ENCODE data around the gene MAFF. TPM values are rescaled to one million over a fixed set of nuclear protein-coding genes. Genes with fewer than 3 reads are reported as not detected.
"Not testable (repeated sequence)": the region's sequence is repeated elsewhere in the genome, so short reads cannot be mapped to it uniquely, and the experiment has no call there.

The MAFF gene
- total RNA-seq (2014; rRNA removed; shearing (Covaris generic)): 3.2 and 3.6 TPM in 2 replicates

DNA sequence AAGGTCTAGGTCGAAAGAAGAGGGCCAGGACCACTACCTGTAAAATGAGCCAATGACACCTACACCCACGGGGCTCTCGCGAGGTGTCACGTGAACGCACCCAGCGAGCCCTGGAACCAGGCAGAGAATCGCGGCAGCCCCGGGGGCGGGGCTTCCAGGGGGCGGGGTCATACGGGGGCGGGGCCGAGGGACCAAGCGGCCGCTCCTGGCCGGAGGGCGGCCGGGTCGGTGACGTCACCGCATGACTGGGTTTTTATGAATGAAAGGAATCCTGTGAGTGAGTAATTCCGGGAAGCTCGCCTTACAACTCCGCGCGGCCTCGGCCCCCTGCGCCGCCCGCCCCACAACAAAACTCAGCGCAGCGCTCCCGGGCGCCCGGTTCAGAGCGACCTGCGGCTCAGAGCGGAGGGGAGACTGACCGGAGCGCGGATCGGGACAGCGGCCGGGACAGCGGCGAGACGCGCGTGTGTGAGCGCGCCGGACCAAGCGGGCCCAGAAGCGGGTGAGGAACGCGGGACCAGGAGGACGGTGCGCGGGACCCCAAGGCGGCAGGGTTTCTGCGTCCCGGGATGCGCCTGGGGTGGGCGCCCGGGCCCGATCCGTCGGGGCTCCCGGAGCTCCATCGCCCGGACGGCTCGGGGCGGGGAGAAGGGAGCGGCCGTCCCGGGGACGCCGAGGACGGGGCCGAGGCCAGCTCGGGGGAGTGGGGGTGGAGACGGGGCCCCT is at the start of gene MAFF:
MAFF (plus strand) TSS at position 284 of the 726 bp plus-strand sequence. CDS start 11,860 bp downstream, outside the sequence.
- no peaks in the 10 kb centered on the region for H3K27me3 ChIP-seq
- no peaks in the 10 kb centered on the region for H3K36me3 ChIP-seq
- H3K27ac ChIP-seq: peak within 1 kb of the TSS; percentile 79
- H3K9me3 ChIP-seq (replicated peaks): no peaks in the 10 kb centered on the region
- peak; percentile 95 for DNase-seq
- H3K4me1 ChIP-seq: 0 out of 2 replicates have a peak, but pooled peaks cover 4% of the 10 kb centered on the region
- peak within 1 kb of the TSS; percentile 87 for H3K4me3 ChIP-seq

DNA sequence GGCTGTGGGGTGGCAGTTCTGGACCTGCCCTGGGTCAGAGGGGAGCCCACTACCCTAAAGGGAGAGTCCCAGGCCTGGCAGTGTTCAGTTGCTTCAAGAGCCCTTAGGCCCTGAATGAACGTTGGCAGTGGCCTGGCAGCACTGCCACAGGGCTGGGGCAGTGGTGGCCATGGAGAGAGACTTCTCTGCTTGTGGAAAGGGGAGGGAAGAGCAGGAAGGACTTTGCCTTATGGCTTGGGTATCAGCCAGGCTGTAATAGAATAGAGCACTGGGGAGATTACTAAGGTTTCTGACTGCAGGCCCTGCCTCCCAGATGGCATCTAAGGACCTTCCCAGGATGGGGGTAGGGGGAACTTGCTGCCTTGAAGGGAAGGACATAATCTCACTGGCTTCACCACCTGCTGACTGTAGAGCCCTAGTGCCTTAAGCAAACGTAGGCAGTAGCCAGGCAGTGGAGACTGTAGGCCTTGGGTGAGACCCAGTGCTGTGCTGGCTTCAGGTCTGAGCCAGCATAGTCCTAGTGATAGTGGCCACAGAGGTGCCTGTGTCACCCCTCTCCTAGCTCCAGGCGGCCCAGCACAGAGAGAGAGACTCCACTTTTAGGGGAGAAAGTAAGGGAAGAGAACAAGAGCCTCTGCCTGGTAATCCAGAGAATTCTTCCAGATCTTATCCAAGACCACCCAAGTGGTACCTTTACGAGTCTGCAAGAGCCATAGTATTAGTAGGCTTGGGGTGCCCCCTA is 47.8 kb upstream of the MAFF start:
- Histone ChIP-seq H3K4me3 (no peak overlapping the region), H3K27ac (no peak overlapping the region), H3K27me3 (no peaks in the 10 kb centered on the region), H3K4me1 (peaks cover 7% of the 10 kb centered on the region; the same call in 1 of the 2 replicates), H3K36me3 (no peaks in the 10 kb centered on the region), H3K9me3 (replicated peaks) (no peaks in the 10 kb centered on the region)
- DNase-seq: peak; percentile 66 to 73

DNA sequence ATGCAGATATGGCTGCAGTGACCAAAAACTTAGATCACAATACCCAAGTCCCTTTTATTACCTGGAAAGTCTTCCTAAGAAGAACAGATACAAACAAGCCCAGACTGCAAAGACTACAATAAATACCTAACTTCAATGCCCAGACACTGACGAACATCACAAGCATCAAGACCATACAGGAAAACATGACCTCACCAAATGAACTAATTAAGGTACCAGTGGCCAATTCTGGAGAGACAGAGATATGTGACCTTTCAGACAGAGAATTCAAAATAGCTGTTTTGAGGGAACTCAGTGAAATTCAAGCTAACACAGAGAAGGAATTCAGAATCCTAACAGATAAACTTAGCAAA is 47.3 kb upstream of the MAFF start:
- not testable (repeated sequence) for H3K27ac ChIP-seq; H3K36me3 ChIP-seq; DNase-seq; H3K9me3 ChIP-seq (replicated peaks); H3K4me1 ChIP-seq; H3K27me3 ChIP-seq; H3K4me3 ChIP-seq

DNA sequence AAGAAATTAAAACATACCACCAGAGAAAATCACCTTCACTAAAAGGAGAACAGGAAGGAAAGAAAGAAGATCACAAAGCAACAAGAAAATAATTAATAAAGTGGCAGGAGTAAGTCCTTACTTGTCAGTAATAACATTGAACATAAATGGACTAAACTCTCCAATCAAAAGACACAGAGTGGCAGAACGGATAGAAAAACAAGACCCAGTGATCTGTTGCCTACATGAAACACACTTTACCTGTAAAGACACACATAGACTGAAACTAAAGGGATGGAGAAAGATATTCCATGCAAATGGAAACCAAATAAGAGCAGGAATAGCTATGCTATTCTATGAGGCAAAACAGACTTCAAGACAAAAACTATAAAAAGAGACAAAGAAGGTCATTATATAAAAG is 46.1 kb upstream of the MAFF start:
- Histone ChIP-seq H3K36me3 (no peaks in the 10 kb centered on the region), H3K27ac (no peak overlapping the region), H3K4me3 (no peak overlapping the region), H3K4me1 (peaks cover 7% of the 10 kb centered on the region; the same call in 1 of the 2 replicates), H3K27me3 (no peaks in the 10 kb centered on the region), H3K9me3 (replicated peaks) (no peaks in the 10 kb centered on the region)
- DNase-seq: no peak

DNA sequence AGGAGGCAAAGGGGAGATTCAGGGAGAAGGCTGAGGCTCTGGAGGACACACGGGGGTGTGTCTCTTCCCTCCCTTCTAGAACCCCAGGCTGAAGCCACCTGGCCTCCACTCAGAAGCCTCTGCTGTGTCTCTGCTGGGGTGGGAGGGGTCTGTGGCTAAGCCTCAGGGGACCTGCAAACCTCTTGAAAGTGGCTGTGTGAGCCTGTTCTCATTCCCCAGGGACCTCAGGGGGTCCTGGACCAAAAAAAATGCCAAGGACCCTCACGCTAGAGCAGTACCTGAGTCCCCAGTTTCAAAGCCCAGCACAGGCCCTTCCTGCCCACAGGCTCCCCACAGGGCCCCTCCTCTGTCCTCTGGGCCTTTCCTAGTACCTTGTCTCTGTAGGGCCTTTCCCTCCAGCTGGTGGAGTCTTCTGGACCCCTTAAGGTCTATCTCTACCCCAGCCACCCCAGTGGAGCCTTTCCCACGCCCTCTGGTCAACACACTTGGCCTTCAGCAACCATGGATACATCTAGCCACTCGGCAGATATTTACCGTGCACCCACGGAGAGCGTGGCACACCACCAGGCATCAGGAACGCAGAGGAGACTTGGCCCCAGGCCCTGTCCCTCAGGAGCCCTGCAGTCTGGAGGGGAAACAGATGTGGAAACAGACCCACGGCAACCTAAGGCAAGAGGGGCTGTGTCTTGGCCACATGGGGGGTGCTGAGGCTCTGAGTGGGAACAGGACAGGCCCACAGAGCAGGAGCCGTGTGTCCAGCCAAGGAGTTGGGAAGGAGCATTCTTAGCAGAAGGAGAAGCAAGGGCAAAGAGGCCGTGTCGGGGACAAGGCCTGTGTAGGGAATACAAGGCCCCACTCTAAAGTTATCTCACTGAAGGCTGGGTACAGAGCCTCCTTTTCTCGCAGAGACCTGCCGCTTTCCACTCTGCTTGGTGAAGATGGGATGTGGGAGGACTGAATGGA is 38.6 kb upstream of the MAFF start:
- no peak overlapping the region for H3K4me3 ChIP-seq
- no peak for DNase-seq
- no peaks in the 10 kb centered on the region for H3K27me3 ChIP-seq
- no peaks in the 10 kb centered on the region for H3K9me3 ChIP-seq (replicated peaks)
- H3K36me3 ChIP-seq: no peaks in the 10 kb centered on the region
- no peak overlapping the region for H3K27ac ChIP-seq
- H3K4me1 ChIP-seq: no peaks in the 10 kb centered on the region

DNA sequence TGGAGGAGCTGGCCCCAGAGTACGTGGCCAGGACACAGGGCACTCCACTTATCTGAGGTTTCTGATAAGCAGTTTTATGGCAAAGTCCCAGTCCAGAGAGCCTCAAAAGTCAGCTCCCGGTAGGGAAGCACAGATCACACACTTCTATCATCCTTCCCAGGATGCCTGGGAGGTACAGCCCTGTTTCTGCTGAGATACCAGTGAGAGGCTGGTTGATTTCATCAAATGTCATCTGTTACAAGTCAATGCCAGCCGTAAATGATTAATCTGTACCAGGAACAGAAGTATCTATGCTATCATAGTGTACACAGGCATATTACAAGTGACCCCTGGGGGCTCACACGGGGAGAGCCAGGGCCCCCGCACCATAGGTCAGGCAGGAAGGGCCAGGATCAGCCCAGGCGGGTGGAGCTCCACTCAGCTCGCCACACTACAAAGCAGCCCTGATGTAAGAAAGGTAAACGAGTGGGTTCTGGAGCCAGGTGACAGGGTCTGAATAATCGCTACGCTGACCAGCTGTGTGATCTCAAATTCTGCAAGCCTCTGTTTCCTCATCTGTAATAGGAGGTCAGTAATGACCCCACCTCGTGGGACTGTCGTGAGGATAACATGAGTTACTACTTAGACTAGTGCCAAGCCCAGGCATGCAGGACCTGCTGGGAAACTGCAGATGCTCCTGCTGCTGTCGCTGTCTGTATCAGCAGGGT is 37.8 kb upstream of the MAFF start:
- no peaks in the 10 kb centered on the region for H3K27me3 ChIP-seq
- no peaks in the 10 kb centered on the region for H3K4me1 ChIP-seq
- no peaks in the 10 kb centered on the region for H3K9me3 ChIP-seq (replicated peaks)
- no peaks in the 10 kb centered on the region for H3K36me3 ChIP-seq
- H3K27ac ChIP-seq: no peak overlapping the region
- no peak for DNase-seq
- H3K4me3 ChIP-seq: no peak overlapping the region

DNA sequence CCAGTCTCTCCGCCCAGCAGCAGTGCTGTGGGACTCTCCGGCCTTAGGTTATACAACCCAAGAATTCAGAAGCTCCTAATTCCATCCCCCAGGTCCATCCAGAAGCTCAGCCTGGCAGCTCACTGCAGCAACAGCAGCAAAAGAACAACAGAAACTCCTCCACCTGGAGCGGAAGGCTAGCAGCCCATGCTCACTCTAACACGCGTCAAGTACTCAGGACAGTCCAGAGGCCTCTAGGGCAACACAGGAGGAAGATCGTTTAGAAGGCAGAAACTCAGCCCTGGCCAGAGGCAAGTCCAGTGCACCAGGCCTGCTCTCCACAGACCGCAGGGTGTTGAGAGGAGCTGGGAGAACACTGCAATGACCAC is 37.3 kb upstream of the MAFF start:
- no peak for DNase-seq
- Histone ChIP-seq H3K36me3 (no peaks in the 10 kb centered on the region), H3K27me3 (no peaks in the 10 kb centered on the region), H3K4me1 (no peaks in the 10 kb centered on the region), H3K4me3 (no peak overlapping the region), H3K9me3 (replicated peaks) (no peaks in the 10 kb centered on the region), H3K27ac (no peak overlapping the region)

DNA sequence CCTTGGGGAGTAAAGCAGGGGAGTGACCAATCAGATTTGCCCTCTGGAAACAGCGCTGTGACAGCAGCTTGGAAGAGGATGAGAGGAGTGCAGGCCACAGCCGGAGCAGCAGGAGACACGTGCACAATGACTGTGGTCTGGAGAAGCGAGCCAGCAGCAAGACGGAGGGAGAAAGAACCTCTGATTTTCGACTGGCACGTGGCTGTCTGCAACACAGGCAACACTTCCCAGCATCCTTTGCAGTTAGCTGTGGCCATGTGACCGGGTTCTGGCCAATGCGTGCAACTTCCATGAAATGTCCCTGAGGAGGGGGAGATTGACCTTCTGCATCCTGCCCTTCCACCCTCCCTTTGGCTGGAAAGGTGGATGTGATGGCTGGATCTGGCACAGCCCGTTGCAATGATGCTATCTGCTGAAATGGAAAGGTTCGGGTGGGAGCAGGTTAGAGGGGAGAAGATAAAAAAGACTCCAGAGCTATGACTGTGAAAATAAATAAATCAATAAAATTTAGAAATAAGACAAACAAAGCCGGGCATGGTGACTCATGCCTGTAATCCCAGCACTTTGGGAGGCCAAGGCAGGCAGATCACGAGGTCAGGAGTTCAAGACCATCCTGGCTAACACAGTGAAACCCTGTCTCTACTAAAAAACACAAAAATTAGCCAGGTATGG is 35.7 kb upstream of the MAFF start:
- no peak for DNase-seq
- H3K27ac ChIP-seq: no peak overlapping the region
- no peaks in the 10 kb centered on the region for H3K36me3 ChIP-seq
- no peak overlapping the region for H3K4me3 ChIP-seq
- H3K27me3 ChIP-seq: no peaks in the 10 kb centered on the region
- no peaks in the 10 kb centered on the region for H3K9me3 ChIP-seq (replicated peaks)
- no peaks in the 10 kb centered on the region for H3K4me1 ChIP-seq

DNA sequence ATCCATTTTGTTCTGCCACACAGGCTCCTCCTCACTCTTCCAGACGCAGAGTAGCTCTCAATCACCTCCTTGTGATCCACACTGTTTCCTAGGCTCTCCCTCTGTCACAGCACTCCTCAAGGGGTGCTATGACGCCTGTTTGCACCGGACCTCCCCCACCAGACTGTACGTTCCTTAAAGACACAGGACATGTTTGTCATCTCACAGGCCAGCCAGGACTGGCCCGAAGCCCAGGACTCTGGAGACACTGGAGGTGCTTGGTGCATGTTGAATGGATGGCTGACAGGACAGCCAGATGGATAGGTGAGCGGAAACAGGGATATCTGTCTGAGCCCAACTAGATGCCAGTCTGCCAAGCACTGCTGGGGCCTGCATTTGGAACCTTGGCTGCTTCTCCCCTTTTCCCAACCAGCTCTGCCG is 33.8 kb upstream of the MAFF start:
- H3K27ac ChIP-seq: no peak overlapping the region
- no peak for DNase-seq
- no peaks in the 10 kb centered on the region for H3K36me3 ChIP-seq
- no peak overlapping the region for H3K4me3 ChIP-seq
- H3K27me3 ChIP-seq: no peaks in the 10 kb centered on the region
- H3K4me1 ChIP-seq: peaks cover 6% of the 10 kb centered on the region
- H3K9me3 ChIP-seq (replicated peaks): no peaks in the 10 kb centered on the region

DNA sequence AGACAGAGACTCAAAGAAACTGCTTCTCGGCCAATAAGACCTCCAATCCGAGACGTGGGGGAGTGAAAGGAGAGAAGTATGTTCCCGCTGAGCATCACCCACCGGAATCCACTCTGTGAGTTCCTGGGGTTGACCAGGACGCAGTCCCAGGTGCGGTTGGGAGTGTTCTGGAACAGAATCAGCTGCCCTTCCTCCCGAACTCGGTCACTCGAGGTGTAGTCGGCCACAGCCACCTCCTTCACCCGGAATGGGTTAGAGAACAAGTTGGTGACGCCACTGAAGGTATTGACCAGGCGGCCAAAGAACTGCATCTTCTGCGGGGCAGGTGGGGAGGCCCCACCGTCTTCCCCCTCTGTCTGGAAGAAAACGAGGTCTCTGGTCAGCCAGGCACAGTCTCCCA is 32.7 kb upstream of the MAFF start:
- Histone ChIP-seq H3K9me3 (replicated peaks) (no peaks in the 10 kb centered on the region), H3K27me3 (no peaks in the 10 kb centered on the region)

DNA sequence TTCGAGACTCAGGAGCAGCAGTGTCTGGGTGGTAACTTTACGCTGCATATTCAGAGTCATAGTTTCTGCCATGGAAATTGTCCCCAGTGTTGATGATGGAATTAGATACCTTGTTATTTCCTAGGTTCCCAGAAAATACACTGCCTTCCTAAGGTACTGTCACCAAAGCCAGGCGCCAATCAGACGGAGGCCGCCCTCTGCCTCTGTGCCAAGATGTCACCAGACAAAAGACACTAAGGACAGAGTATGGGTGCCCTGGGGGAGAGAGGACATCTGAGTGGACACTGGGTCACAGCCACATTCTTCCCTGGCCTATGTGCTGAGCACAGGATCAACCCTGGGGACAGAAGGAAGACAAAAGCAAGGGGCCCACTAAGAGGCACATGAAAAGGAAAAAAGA is 31.3 kb upstream of the MAFF start:
- Histone ChIP-seq H3K27ac (no peak overlapping the region), H3K27me3 (no peaks in the 10 kb centered on the region), H3K36me3 (no peaks in the 10 kb centered on the region), H3K4me1 (peaks cover 8% of the 10 kb centered on the region), H3K9me3 (replicated peaks) (no peaks in the 10 kb centered on the region), H3K4me3 (no peak overlapping the region)
- no peak for DNase-seq

More for the DNA sequence above, 32.7 kb upstream of the MAFF start:
- Histone ChIP-seq H3K27ac (no peak overlapping the region), H3K36me3 (no peaks in the 10 kb centered on the region), H3K4me3 (no peak overlapping the region), H3K4me1 (peaks cover 7% of the 10 kb centered on the region)
- no peak for DNase-seq

DNA sequence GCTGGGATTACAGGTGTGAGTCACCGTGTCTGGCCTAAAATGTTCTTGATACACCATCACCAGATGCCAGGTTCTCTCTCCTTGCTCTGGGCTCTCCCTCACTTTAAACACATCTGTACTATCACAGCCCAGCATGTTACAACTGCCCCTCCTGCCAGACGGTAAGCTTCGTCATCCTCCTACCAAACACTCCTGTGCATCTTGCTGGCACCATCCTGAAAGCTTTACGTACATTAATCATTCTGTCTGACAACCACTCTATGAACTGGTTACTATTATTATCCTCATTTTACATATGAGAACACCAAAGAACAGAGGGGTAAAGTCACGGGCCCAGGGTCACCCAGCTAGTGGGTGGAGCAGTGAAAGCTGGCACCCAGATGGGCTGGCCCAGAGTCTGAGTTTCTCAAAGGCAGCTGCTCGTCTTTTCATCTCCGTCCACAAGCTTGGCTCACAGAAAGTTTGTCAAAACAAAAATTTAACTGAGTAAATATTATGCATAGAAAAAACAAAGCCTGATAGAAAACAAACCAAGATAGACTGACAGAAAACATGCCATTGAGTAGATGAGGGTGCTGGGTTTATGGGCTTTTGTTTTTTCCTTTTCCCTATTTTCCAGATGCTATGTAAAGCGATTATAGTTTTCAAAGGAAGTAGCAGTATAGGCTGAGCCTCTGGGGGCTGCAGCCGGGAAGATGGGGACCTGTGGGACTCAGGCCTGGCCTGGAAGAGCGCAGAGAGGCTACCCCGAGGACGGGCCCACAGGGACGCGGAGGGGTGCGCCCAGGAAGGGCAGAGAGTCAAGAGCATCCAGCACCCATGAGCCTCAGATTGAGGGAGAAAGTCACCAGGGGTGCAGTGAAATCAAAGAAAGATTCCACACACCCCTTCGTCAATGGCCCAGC is 29.6 kb upstream of the MAFF start:
- H3K4me1 ChIP-seq: peaks cover 20% of the 10 kb centered on the region

More for the DNA sequence above, 29.6 kb upstream of the MAFF start:
- H3K27me3 ChIP-seq: no peaks in the 10 kb centered on the region
- no peak overlapping the region for H3K4me3 ChIP-seq
- no peak for DNase-seq
- no peaks in the 10 kb centered on the region for H3K9me3 ChIP-seq (replicated peaks)
- H3K27ac ChIP-seq: no peak overlapping the region
- H3K36me3 ChIP-seq: no peaks in the 10 kb centered on the region

Data from SJCRH30 (cell line).